Stimulated activated naive CD4-positive, alpha-beta T cell (primary cell): ENCODE data around the gene PARD3.

Experiments
- DNase-seq, 6 experiments: peaks; one replicate each; lab custom pipeline; 2025; lab: John Stamatoyannopoulos, UW

Gene PARD3

DNA sequence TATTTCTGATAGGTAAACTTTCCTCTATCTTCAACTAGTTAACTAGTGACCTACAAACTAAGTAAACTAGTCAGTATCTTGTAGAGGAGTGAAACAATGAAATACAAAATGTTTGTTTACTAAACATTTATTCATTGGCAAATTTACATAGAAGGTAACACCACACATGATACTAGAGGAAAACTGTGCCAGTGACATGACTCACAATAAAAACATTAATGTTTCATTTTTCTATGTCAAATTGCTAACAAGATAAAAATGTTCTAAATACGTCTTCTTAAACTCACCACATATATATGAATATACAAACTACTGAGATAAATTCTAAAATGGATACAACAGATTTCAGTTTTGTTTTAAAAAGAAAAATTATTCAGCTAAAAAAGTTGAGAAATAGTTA, 471.3 kb downstream of the PARD3 start:
- no peak for DNase-seq

DNA sequence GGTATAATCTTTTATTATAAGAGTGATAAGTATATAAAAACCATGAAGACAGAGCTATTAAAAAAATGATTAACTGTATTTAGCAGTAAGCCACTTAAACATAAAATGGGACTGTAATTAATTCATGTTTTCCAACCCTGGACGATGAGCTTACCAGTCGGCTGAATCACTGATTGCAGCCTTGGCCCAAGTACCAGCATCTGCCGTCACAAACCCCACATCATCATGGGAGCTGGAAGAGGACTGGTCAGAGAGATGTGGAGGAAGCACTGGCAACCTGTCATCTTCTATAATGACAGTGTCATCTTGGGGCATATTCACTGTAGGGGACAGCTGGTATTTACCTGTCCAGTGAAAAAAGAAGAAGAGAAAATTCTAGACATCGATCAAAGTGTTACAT, 473.6 kb downstream of the PARD3 start:
- DNase-seq: no peak

GRCh38 chr10:34340934-34341333, 474.2 kb downstream of the PARD3 start:
- no peak for DNase-seq

DNA sequence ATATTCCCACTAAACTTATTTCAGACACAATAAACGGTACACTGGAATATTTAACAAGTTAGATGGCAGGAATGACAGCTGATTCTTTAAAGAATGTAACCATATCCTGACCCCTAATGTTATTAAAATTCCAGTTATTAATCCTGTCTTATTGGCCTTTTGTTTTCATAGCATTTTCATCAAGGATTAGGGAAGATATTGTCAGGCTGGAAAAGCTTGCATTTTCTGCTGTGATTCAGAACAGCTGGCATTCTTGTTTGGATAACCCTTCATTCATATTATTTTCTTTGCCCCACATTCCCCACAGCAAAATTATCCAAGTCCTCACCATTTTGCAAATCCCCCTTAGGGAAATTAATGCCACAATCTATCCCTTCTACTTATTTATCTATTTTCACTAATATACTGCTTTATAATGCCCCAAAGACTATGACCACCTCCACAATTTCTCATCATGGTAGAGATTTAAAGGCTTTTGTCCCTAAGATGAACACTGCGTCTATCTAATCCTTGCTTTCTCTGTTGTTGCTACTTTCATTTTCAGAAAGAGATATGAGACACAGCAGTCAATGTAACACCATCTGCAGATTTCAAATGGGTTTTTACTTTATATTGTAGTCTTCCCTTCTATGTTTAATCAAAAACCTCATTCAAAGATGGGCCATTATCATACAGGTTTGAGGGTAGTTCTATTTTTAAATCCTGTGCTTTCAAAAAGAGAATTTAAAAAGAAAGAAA, 475.1 kb downstream of the PARD3 start:
- DNase-seq: no peak

DNA sequence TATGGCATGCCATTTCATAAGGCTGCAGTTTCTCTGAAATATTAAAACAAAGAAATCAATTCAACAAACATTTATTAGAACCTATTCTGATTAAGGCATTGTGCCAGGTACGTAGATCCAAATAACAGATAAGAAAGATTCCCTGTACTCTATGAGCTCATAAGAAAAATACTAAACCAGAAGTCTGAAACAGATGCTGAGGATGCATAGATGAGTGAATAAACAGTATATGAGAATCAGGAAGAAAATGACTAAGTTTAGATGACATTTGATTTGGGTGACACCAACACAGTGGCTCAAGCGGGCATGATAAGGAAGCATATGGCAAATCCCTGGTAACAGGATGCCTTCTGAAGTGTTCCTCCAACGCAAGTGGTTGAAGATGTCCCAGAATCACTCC, 477.2 kb downstream of the PARD3 start:
- no peak for DNase-seq

GRCh38 chr10:34335960-34336690, 479.0 kb downstream of the PARD3 start:
- DNase-seq: no peak

GRCh38 chr10:34334908-34335307, 480.2 kb downstream of the PARD3 start:
- DNase-seq: no peak

GRCh38 chr10:34333513-34333912, 481.6 kb downstream of the PARD3 start:
- DNase-seq: no peak

DNA sequence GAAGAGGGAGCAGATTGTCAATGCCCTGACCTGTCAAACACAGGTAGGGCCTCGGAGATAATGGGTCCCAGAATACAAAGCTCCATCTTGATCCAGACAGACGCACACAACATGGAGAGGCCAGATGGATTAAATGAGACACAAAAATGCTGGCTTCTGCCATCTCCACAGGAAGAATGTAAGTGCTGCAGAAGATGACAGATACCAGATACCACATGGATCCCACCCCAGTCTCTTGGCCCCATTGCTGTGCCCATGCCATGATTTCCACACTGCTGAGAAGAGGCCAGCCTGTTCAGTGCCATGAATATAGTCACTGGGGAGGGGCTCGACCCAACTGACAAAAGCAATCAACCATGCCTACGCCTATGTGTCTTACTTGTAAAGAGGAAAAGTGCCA, 487.9 kb downstream of the PARD3 start:
- DNase-seq: no peak

GRCh38 chr10:34323192-34323591, 491.9 kb downstream of the PARD3 start:
- DNase-seq: no peak

DNA sequence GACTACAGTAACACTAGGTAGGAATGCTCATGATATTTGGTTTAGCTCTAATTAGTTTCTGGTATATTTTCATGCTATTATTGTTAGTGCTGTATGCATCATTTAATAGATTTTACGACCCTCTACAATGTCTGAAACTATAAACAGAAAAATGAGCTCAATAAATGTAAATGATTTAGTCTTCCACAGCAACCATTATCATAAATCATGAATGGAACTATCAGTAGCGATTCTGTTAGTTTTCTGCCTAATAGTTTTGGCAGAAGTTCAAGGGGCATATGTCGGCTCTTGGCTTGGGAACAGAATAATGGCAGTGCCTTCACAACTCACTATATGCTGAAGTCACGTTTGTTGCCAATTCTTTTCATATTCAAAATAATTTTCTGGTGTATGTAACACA, 494.8 kb downstream of the PARD3 start:
- DNase-seq: no peak

DNA sequence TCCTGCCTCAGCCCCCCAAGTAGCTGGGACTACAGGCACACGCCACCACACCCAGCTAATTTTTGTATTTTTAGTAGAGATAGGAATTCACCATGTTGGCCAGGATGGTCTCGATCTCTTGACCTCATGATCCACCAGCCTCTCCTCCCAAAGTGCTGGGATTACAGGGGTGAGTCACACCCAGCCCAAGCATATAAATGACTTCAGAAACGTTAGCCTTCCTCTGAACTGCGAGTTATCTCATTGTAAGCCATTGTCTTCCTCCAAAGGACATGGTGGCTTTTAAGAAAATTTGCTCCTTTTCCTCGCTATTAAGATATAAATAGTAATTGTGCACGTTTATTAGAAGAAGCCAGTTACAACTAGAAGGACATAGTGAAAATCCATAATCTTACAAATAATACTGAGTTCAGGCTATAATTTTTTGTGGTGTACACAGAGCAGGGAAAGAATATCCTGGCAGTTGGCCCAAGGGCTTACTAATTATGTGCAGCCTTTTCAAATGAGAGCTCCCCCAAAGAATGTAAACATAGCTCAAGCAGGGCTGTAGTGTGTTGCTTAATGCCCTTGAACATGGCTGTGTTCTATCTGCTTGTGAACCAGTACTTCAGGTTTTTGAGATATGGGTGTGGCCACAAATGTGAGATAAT, 495.8 kb downstream of the PARD3 start:
- no peak for DNase-seq

DNA sequence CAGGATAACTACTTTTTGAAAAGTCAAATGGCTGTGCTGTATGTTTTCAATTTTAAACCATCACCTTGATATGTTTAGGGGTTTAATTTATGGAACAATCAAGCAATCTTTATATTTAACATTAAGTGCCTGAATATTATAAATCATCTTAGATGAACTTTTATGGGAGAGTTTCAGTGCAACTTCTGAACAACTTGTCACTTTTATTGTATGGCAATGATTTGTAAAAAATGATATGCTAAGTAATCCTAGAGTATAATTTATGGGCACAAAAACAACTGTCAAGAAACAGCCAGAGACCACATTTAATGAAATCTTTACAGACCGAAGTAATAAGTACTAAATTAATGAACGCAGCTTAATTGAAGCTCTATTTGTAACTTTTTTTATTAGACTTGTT, 498.9 kb downstream of the PARD3 start:
- DNase-seq: no peak

DNA sequence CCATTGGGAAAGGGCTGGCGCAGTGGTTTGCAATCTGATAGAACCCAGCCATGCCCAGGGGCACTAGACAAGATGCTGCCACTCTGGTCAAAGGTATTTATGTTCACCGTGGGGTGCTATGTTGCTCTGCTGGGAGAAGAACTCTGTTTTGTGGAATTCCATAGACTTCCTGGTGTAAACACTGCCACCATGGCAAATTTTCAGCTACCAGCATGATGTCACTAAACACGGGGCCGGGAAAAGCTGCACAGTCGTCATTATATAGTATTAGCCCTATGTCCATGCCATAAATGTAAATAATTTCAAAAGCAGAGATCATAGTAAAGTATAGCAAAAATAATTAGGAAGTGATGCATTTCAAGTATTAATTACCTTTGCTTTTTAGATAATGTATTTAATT, 500.6 kb downstream of the PARD3 start:
- DNase-seq: no peak

GRCh38 chr10:34313888-34314287, 501.2 kb downstream of the PARD3 start:
- no peak for DNase-seq

DNA sequence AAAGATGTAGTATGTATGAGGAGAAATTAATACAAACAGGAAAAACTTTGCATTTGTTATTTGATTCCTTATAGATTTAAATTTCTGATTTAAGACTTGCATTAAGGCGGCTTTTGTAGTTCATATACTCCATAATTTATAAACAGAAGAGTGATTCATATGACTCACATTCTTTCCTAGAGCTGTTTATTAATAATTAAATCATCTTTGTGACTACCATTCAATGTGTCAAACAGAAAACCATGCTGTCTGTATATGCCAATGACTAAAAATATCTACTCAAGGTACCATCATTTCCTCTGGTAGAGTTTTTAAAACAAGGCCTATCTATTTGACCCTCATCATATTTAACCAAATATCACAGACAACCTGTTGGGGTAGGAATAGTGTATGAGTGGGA, 501.7 kb downstream of the PARD3 start:
- no peak for DNase-seq

DNA sequence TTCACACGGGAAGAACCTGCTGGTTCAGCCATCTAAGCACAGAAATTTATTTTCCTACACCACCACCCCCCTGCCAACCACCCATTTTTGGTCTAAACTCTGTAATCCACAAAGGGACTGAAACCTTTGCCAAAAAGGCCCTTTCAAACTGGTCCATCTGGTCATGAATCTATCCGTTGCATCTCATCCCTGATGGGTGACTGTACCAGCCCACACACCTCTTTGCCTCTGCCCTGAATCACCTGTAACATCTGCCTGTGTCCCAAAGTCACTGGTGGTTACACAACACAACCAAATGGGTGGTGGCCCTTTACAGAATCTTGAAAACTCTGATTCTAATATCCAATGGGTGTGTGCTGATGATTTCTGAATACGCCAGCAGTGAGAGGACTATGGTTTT, 503.4 kb downstream of the PARD3 start:
- no peak for DNase-seq

DNA sequence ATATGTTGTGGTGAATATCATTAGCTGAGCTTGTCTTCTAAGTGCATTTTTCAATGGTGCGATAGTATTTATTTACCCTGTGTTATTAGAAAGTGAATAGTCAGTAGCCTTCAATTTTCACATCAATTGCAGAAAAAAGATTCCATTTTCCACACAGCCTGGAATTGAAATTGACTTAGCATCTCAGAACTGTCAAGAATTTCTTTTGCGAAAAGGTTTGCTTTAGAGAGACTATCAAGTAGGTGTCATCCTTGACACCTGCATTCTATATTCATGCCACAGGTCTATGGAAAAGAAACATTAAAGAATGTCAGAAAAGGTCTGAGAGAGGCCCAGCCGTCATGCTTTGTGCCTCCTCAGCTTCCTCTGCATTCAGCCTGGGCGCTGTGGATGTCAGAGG, 504.9 kb downstream of the PARD3 start:
- no peak for DNase-seq

DNA sequence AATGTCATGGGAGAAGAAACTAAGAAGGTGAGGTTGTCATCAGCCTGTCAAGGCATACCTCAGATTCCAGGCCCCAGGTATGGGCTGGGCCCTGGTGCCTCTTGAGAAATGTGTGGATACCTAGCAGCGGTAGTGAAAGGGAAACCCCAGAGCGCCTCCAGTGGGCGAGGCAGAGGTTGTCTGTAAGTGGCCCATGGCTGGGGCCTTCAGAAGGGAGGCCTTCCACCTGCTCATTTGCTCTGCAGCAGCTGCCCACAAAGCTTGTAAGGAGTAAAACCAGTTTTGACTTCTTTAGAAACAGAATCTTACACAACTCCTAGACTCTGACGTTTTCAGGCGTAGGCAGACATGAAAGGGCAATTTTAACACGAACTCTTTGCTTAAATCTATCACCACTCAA, 509.9 kb downstream of the PARD3 start:
- no peak for DNase-seq

DNA sequence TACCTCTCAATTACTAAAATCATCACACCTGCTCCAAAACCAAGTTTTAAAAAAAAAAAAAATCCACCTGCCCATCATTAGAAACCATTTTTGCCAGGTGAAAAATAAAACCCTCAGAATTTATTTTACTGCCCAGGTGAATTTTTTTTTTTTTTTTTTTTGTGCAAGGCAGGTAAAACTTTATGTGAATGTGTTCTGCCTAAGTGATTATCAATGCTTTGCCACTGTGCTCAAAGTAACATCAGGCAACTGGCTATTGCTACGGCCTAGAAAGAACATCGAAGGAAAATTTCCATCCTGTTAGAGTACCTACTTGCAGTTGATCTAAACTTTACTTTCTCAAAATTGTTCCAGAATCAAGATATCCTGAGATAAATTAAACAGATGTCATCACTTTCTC, 512.1 kb downstream of the PARD3 start:
- no peak for DNase-seq

GRCh38 chr10:34299105-34299611, 515.9 kb downstream of the PARD3 start:
- no peak for DNase-seq

DNA sequence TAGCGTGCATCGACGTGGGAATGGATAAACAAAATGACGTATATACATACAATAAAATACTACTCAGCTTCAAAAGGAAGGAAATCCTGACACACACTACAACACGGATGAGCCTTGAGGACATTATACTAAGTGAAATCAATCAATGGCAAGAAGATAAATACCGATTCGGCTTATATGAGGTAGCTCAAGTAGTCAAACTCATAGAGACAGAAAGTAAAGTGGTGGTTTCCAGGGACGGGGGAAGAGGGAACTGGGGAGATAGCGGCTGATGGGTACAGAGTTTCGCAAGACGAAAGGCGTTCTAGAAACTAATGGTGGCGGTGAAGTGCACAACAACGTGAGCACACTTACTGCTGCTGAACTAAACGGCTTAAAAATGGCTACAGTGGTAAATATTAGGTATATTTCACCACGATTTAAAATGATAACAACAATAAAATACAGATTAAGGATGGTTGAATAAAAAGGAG, 516.7 kb downstream of the PARD3 start:
- no peak for DNase-seq
